T follicular helper cell (primary cell): ENCODE data around the gene TXLNA.

Source experiments
- DNase-seq: peaks from one replicate; pipeline ENCODE4 v3.0.0-alpha.2; 2020; ENCODE audit warnings: low read depth

TXLNA gene

DNA sequence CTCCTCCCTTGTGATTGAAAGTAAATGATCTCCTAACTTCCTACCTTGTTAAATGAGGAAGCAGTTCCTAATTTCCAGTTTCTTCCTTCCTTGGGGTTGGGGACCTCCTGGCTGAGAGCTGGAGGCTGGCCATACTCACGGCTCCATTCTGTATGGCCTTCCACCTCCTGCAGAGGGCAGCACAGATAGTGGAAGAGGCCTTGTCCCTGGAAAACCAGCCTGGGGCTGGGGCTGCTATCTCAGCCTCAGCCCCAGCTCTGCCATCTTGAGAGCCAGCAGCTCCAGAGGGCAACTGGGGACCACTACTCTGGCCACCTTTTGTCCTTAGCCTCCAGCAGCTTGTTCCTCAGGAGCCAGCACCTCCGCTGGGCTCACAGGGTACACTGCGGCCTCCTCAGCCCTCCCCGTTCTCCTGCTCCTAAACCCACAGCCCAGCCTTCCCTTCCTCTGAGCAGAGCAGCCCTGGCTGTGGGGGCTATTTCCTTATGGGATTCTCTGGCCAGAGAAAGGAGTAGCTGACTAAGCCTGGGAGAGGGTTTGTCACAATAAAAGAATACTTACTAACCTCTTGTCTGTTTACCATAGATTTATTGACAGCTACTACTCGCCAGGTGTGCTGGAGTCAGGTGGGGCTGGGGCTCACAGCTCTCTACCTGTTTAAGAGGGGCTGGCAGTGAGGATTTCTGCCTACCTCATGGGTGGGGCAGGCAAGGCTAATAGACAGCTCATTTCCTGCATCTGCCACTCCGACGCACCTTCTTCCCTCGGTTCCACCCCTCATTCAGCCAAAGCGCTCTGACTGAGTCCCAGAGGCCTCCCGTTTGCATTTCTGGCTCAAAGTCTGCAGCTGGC lies 36.4 kb downstream of the TXLNA start:
- DNase-seq: peak; percentile 48

DNA sequence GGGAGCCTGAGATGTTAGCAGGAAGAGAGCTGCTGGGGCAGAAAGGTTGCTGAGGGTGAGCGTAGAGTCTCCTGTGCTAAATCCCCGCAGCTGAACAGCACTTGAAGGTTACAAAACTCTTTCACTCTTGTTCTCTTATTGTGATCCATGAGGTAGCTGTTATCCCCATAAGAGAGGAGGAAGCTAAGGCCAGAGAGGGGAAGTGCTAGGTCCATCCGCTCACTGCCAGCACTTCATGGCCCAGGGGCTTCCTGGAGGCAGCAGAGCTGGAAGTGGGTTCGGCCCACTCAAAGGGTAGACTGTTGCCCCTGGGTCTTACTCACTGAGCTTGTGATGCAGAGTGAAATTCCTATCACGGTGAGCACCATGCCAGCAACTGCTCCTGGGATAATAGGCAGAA lies 37.1 kb downstream of the TXLNA start:
- DNase-seq: no peak

DNA sequence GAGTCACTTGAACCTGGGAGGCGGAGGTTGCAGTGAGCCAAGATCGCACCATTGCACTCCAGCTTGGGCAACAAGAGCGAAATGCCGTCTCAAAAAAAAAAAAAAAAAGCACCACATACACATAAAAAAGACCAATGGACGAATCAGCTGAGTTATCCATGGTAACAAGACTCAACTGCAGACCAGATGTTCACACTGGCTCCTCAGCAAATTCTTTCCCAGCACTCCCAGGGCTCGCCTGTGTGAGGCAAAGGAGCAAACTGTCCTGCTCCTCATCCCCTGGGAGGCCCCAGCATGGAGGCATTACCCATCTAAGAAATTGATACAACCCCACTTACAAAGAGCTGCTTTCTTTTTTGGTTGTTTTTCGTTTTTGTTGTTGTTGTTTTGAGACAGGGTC lies 39.5 kb downstream of the TXLNA start:
- DNase-seq: no peak

DNA sequence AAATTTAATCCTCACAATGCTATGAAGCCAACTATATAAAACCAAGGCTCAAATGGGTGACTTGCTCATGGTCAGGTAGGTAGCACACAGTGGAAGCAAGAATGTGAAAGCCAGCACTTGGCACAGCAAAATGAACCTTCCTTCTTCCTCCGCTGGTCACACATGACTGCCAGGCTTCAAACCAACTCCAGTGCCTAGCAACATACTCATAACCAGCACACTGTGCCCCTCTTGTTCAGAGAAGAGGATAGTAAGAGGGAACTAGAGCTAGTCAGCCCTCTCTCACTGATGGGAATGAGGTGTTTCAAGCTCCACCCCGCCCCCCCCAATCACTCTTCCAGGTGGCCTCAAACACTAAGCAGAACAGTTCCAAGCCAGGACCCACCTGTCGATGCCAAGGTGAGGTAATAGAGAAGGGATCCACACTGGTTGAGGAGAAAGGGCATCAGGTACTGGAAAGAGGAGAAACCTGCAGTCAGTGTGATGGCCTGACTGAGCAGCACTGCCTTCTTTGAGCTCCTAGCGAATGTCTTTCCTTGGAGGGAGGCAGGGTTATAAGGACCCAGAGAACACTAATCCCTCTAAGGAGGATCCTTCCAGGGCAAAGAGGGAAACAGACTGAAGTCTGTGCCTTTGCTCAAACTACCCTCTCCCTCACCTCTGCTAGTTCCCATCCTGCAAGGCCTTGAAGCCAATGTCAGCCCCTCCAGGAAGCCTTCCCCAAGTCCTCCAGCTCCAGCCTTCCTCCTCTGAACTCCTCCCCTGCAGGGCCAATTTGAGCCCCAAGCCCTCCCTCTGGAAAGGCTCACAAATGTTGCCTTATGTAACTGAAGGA lies 41.5 kb downstream of the TXLNA start:
- DNase-seq: no peak

DNA sequence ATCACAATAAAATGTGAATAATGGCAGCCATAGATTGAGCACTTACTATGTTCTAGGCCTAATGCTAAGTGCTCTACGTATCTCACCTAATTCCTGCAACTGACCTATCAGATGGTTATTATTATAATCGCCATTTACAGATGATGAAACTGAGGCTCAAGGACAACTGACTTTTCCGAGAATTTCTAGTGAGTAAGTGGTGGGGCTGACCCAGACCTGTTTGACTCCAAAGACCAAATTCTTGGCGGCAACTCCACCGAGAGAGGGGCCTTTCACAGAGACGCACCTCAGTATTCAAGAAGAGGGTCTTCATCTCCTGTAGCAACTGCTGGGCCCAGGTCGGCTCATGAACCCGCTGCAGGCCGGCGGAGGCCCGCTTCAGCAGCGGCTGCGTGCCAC lies 42.1 kb downstream of the TXLNA start:
- no peak for DNase-seq

DNA sequence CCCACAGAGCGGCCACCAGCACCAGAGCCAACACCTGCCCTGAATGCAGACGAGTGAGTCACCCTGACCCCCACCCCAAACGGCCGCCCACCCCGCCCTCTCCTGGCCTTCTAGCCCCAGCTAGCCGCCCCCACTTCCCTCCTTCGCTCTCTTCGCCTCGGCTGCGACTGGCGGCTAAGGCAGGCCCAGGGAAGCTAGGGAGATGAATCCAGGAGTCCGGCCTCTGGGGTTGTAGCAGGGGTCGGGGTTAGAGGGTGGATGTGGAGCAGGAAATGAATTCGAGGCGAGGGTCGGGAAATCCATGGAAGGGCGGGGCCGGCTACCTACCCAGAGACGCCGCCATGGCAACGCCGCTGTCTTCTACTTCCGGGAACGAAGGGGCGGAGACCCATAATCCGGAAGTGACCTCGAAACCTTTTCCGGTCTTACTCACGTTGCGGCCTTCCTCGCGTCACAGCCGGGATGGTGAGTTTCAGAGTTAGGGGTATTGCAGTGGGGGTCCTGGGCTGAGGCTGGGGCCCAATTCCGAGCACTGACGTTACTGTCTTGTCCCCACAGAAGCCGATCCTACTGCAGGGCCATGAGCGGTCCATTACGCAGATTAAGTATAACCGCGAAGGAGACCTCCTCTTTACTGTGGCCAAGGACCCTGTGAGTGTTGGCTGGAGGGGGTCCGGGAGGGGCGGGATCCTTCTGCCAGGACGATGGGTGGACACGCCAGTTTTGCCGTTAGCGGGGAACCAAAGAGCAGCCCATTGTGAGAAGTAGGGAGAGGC lies 42.7 kb downstream of the TXLNA start, which contains the start of the genes EIF3I and TMEM234:
Gene EIF3I (plus strand): TSS at position 428 of the 776 bp plus-strand sequence. CDS start 35 bp downstream, at position 463.
Gene TMEM234 (minus strand): TSS at position 374 of the 776 bp plus-strand sequence. CDS start 31 bp downstream, at position 343.
- peak; percentile 87 for DNase-seq

DNA sequence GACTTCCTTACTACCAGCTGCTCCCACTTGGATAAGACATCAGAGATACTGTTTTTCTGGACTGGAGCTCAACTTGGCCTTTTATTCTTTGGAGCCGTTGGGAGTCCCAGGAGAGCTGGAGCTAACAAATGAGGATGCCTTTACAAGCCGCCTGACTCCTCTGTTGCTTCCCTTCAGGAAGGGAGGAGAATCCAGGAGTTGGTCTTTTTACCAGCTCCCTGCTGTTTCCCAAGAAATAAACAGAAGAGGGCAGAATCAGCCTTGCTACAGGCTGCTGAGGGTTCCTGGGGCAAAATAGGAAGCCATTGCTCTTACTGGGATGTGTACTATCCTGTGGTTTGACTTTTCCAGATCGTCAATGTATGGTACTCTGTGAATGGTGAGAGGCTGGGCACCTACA lies 44.2 kb downstream of the TXLNA start:
- no peak for DNase-seq

DNA sequence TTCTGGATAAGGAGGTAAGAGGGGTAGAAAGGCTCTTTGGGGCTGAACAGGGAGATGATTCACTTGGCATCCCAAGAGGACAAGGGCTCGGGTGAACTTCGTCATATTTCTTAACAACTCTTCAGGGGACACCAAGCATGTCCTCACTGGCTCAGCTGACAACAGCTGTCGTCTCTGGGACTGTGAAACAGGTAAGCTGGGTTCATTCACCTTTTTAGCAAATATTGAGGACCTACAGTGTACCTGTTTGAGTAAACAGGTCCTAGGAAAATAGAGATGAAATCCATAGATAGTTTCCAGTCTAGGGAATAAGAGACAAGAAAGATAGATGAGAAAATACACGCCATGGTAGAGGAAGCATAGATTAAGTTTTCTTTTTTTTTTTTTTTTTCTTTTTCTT lies 44.8 kb downstream of the TXLNA start:
- DNase-seq: no peak

DNA sequence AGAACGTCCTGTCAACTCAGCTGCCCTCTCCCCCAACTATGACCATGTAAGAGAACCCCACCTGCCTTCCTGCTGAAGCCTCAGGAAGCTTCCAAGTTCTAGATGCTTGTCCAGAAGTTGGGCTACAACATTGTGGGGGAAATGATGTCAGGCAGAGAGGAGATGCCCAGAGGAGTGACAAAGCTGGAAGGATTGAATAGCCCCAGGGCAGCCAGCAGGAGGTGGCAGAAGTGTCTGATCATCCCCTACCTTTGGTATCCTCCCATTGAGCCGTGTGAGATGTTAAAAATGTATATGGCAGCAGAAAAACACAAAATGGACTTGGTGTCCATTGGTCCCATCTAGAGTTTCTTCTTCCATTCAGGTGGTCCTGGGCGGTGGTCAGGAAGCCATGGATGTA lies 49.3 kb downstream of the TXLNA start:
- DNase-seq: no peak

DNA sequence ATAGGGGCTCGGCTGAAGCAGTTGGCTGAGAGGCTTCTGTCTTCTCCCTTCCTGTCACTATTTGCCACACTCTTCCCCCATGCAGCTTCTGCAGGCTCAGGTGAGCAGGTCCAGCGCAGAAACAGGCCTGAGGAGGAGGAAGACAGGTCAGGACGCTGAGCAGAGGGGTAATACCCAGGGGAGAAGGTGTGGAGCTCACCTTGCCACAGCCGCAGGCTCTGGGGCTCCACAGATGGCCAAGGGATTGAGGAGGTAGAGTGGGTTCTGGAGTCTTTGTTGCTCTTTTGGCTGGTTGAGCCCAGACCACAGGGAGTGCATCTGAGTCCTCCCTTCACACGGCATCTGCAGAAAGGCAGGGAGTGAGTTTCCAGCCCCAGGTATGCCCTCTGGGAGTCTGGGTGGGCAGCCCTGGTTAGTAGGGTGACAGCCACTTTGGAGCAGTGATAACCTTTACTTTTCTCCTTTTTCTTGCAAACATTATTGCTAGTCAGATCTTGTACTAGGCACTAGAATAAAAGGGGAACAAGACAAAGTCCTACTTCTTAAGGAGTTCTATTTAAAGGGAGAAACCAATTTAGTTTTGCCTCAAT lies 52.5 kb downstream of the TXLNA start:
- no peak for DNase-seq

DNA sequence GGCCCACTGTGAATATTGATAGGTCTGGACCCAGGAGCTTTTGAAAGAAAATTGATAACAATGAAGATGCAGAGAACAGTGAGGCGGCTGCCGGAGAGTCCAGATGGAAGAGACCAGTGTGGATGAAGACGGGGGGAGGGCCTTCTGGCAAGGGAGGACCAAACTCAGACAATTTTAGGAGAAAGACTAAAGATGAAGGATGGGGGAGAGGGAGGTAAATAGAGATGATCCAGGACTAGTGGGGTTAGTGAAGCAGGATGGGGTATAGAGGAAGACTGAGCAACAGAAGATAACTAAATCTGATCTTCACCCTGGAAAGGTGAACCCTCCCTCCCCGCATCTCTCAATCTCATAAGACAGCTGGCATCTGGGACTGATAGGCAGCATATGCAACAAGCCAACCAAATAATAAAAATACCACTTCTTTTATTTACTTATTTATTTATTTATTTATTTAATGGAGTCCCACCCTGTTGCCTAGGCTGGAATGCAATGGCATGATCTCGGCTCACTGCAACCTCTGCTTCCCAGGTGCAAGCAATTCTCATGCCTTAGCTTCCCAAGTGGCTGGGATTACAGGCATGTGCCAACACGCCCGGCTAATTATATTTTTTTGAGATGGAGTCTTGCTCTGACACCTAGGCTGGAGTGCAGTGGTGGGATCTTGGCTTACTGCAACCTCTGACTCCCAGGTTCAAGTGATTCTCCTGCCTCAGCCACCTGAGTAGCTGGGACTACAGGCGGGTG lies 53.3 kb downstream of the TXLNA start:
- no peak for DNase-seq

DNA sequence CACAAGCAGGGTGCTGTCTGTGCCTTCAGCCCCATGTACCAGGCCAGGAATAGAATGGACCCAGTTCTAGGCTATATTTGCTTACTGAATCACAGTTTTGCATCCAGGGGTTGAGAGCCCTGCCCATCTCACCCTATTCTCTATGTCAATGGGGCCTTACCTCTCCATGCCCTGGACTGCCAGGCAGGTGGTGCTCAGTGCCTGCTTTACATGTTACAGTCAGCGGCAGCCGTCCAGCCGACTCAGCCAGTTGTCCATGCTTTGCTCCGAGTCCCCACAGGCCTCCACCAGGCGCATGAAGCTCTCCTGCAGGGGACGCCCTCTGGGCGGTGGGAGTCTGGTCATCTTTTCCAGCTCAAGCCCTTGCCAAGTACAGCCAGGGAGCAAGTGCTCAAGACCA lies 55.3 kb downstream of the TXLNA start:
- DNase-seq: no peak

DNA sequence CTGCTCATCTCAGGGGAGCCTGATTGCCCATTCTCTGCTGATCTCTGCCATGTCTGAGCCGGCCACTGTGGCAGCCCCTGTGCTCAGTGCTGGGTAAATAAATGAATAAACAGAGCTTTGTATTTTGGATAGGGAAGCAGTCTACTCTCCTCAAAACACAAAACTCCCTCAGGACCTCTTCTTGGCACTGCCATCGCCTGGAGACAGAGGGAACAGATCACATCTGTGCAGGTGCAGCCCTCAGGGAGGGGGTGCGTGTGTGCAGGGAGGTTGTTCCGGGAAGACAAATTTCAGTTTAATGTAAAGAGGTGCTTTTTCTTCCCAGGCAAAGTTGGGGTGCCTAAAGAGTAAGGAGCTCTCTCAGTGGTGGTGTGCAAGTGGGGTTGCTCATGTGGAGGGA lies 59.9 kb downstream of the TXLNA start:
- DNase-seq: no peak

DNA sequence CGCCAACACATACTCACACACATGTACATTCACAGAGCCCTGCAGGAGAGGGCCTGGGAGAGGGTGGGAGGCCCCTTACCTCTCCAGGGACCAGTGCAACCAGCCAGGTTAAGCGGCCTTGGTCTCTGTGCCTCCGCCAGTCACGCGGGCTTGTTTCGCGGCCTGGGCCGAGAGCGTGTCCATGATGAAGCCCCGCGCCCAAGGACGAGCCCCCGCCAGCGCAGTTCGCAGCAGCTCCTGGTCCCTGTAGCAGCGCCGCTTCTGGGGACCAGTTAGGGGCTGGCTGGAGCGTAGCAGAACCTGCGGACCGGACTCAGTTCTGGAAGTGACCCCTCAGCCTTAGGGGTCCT lies 60.3 kb downstream of the TXLNA start:
- DNase-seq: no peak

DNA sequence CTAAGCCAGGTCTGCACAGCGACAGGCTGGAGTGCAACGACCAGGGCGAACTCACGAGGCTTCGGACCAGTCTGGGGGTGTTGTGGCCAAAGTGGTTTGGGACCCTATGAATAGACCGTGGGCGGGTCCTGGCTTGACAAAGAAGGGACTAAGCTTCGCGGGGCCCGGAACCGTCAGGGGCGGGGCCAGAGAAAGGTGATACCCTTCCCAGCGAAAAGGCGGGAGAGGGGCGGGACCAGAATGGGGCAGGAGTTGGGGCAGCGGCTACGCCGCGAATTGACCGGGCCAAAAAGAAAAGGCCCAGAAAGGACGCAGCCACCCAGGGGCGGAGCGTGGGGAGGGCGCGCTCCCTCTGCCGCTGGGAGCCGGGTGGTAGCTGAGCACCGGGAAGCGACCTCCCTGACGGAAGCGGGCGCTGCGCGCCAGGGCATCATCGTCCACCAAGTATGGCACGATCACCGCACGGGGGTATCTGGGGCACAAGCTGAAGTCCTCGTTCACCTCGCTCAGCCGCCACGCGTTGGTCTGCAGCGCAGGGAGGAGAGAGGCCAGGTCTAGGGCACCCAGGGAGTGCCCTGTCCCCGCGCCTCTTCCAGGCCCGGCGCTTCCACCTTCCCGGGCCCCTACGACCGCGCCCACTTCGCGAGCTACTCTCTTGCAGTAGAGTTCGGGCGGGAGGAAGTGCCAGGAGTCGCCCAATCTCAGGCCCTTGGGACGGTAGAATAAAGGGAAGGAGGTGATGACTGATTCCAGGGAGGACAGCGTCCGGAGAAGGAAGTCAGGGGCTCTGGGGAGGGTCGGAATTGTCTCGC lies 60.9 kb downstream of the TXLNA start:
- peak; percentile 43 for DNase-seq

DNA sequence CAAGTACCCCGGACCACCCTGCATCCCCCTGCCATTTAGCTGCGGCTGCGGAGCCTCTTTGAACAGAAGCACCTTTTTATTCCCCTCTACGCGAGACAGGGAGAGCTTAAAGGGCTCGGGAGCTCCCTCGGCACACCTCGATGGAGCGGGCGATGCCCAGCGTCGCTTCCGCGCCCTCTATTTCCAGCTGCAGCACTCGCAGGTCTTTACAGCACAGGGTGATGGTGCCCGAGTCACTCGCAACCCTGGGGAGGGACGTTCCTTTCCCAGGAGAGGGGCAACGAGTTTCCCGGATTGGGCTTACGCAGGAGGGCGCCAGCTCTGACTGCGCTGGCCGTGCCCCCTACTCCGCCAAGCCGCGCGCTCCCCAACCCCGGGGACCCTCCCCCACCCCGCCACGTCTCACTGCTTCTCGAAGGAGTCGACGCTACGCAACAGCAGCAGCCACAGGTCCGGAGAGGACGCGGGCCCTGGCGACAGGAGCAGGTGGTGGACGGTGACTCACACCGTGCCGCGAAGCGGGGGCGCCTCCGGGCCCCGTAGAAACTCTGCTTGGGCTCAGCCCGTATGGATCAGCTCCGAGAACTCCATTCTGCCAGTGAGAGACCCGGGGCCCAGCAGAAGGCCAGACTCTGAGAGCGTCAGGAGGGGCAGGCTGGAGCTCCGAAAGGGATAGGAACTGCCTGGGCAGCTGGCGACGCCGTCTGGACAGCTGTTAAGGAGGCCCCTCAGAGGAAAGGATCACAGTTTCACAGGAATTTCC lies 61.7 kb downstream of the TXLNA start:
- DNase-seq: no peak

DNA sequence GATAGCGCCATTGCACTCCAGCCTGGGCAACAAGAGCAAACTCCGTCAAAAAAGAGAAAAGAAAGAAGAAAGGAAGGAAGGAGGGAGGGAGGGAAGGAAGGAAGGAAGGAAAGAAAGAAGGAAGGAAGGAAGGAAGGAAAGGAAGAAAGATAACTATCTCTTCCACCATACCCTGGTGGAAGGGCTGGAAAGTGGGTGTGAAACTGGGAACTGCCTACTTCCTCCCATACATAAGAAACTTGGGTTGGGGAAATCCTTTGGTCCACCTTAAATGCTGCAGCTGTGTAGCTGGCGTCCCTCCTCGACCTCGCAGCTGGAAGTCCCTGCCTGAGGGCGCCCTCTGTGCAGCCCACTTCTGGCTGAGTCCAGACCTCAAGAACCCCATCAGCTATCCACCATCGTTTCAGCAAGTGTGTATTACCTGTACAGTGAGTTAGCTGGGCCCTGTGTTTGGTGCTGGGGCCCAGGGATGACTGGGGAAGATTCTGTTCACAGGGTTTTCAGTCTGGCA lies 62.9 kb downstream of the TXLNA start:
- DNase-seq: no peak

DNA sequence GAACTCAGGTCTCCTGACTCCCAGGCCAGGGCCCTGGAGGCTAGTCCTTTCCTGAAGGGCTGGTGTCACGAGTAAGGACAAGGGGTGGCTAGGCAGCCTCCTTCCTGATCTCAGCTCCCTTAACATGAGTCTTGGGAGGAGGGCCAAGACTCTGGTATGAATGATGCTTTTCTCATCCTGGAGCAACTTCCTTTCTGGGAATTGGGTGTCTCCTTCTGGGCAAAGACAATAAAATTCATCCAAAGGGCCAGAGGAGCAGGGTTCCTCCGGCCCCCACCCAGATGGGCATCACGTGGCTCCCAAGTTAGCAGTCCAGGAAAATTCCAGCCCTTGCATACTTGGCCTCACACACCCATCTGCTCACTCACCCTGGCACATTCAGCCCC lies 67.4 kb downstream of the TXLNA start, which contains the start of gene FAM167B:
Gene FAM167B (plus strand): TSS at position 335 of the 386 bp plus-strand sequence. CDS start 200 bp downstream, outside the sequence.
- no peak for DNase-seq

DNA sequence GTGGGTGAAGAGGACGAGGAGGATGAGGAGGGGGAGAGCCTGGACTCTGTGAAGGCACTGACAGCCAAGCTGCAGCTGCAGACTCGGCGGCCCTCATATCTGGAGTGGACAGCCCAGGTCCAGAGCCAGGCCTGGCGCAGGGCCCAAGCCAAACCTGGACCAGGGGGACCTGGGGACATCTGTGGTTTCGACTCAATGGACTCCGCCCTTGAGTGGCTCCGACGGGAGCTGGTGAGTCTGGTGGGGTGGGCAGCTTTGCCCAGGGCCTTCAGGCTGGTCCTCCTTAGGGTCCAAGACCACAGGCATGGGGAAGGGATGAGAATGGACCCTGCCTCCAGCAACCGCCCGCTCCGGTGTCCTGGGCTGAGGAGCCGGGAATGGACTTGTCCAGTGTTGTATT lies 68.0 kb downstream of the TXLNA start:
- DNase-seq: no peak
